Measurements from ENCODE around the gene CDKAL1.

GRCh38 chr6:20626165-20626564 is 91.9 kb downstream of the CDKAL1 start:
- TF ChIP-seq JUN (CRISPR knock-in tag; IDR thresholded peaks at IDR 0.05): no peak
- TF ChIP-seq PLRG1 (conservative IDR thresholded peaks at IDR 0.05): no peak
- TF ChIP-seq, protein P1, sequence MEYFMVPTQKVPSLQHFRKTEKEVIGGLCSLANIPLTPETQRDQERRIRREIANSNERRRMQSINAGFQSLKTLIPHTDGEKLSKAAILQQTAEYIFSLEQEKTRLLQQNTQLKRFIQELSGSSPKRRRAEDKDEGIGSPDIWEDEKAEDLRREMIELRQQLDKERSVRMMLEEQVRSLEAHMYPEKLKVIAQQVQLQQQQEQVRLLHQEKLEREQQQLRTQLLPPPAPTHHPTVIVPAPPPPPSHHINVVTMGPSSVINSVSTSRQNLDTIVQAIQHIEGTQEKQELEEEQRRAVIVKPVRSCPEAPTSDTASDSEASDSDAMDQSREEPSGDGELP (IDR thresholded peaks at IDR 0.05; ENCODE audit: borderline replicate concordance, low read depth): no peak
- TF ChIP-seq ZNF136 (CRISPR knock-in tag; IDR thresholded peaks at IDR 0.05; ENCODE audit: low read depth): no peak
- TF ChIP-seq PAXIP1 (CRISPR knock-in tag; conservative IDR thresholded peaks at IDR 0.05): no peak
- TF ChIP-seq, protein P2, sequence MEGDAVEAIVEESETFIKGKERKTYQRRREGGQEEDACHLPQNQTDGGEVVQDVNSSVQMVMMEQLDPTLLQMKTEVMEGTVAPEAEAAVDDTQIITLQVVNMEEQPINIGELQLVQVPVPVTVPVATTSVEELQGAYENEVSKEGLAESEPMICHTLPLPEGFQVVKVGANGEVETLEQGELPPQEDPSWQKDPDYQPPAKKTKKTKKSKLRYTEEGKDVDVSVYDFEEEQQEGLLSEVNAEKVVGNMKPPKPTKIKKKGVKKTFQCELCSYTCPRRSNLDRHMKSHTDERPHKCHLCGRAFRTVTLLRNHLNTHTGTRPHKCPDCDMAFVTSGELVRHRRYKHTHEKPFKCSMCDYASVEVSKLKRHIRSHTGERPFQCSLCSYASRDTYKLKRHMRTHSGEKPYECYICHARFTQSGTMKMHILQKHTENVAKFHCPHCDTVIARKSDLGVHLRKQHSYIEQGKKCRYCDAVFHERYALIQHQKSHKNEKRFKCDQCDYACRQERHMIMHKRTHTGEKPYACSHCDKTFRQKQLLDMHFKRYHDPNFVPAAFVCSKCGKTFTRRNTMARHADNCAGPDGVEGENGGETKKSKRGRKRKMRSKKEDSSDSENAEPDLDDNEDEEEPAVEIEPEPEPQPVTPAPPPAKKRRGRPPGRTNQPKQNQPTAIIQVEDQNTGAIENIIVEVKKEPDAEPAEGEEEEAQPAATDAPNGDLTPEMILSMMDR (CRISPR knock-in tag; IDR thresholded peaks at IDR 0.05): no peak
- TF ChIP-seq HNRNPLL (IDR thresholded peaks at IDR 0.05; ENCODE audit: low read depth, low read length, poor library complexity, severe bottlenecking): no peak
- no peak for TF ChIP-seq CHCHD3 (CRISPR knock-in tag; IDR thresholded peaks at IDR 0.05)
